ACC112 (cell line): Measurements from ENCODE around the gene TBC1D14.

Experiments
- H2AFZ ChIP-seq: fragments of 200-600 bp; sonication (generic); one replicate; pipeline ENCODE4 v1.6.0; 2017; ENCODE audit warnings: antibody characterized with exemption, low read length; ENCODE audit not compliant: unreplicated experiment
- H3K27ac ChIP-seq: fragments of 200-600 bp; sonication (generic); 2 replicates; pipeline ENCODE4 v1.5.1; 2014; ENCODE audit warnings: low read depth, mild to moderate bottlenecking, antibody characterized with exemption, low read length, moderate library complexity
- H3K27me3 ChIP-seq: fragments of 200-600 bp; sonication (generic); 2 replicates; pipeline ENCODE4 v1.6.1; 2014; ENCODE audit warnings: mild to moderate bottlenecking, antibody characterized with exemption, low read length, moderate library complexity, mixed read lengths; ENCODE audit not compliant: insufficient read depth
- H3K36me3 ChIP-seq: fragments of 200-600 bp; sonication (generic); 2 replicates; pipeline ENCODE4 v1.6.1; 2016; ENCODE audit warnings: mild to moderate bottlenecking, antibody characterized with exemption, low read length, moderate library complexity, mixed read lengths; ENCODE audit not compliant: insufficient read depth
- H3K4me1 ChIP-seq: fragments of 200-600 bp; sonication (generic); one replicate; pipeline ENCODE4 v1.6.1; 2016; ENCODE audit warnings: low read length, mixed read lengths; ENCODE audit not compliant: insufficient read depth, unreplicated experiment, control insufficient read depth
- H3K4me3 ChIP-seq: fragments of 200-600 bp; sonication (generic); 2 replicates; pipeline ENCODE4 v1.5.1; 2014; ENCODE audit warnings: mild to moderate bottlenecking, low read depth, low read length
- H3K79me2 ChIP-seq: fragments of 200-600 bp; sonication (generic); one replicate; pipeline ENCODE4 v1.6.0; 2016; ENCODE audit warnings: low read length; ENCODE audit not compliant: control insufficient read depth, unreplicated experiment, insufficient read depth

TBC1D14 gene

DNA sequence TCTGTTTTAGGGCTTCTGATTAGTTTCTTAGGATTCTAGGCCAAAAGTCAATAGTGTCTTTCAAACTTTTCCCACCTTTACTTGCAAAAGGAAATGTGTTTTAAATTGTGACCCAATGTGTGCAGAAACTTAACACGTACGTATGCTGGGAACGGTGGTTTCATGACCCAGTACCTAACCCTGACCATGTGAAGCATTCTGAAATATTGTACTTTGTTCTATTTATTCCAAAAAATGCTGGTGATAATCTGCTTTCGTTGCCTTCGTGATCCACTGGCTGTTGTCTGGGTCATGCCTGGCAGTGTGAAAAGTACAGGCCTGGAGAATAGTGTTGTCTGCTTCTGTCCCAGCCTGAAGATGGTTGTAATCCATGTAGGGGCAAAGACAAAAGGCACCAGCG lies 106.9 kb downstream of the TBC1D14 start:
- no peak overlapping the region for H2AFZ ChIP-seq
- H3K27ac ChIP-seq = no peak overlapping the region
- no peak overlapping the region for H3K4me3 ChIP-seq
- H3K4me1 ChIP-seq = peaks cover 6% of the 10 kb centered on the region
- no peaks in the 10 kb centered on the region for H3K79me2 ChIP-seq
- H3K36me3 ChIP-seq = peaks cover 15% of the 10 kb centered on the region; the same call in 1 of the 2 replicates
- no peaks in the 10 kb centered on the region for H3K27me3 ChIP-seq

DNA sequence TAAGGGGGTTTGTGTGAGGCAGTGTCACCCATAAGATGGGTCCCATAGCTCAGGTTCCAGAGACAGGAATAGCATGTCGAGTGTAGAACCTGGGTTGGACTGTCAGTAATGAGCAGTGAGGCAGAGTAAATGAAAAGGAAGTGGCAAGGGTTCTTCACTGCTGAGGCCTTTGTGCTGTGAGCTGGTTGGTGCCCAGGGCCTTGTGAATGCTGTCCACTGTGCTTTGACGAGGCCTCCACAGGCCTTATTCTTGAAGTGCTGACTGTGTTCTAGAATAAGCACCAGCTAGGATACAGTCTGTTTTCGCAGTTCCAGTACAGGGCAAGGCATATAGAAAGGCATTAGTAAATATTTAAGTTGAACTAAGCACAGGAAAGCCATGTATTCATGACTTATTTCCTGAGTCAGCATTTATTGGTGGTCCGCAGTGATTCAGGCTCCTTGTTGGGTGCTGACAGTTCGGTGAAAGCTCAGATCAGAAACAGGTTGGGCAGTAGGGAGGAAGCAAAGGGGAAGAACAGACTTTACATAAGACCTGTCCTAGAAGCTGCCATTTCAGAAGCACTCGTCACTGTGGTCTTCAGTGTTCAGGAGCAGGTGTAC lies 107.9 kb downstream of the TBC1D14 start:
- H3K4me3 ChIP-seq = no peak overlapping the region
- H3K27ac ChIP-seq = no peak overlapping the region
- peaks cover 16% of the 10 kb centered on the region for H3K4me1 ChIP-seq
- no peak overlapping the region for H2AFZ ChIP-seq
- H3K27me3 ChIP-seq = no peaks in the 10 kb centered on the region
- no peaks in the 10 kb centered on the region for H3K79me2 ChIP-seq
- H3K36me3 ChIP-seq = peaks cover 15% of the 10 kb centered on the region; the same call in 1 of the 2 replicates

GRCh38 chr4:7018281-7018680 lies 108.7 kb downstream of the TBC1D14 start:
- Histone ChIP-seq H3K4me3 (no peak overlapping the region), H3K4me1 (peaks cover 23% of the 10 kb centered on the region), H3K27me3 (no peaks in the 10 kb centered on the region), H3K27ac (no peak overlapping the region), H3K79me2 (peaks cover 2% of the 10 kb centered on the region), H2AFZ (no peak overlapping the region), H3K36me3 (peaks cover 15% of the 10 kb centered on the region; the same call in 1 of the 2 replicates)

- 0 out of 2 replicates have a peak, but pooled peaks cover 9% of the 10 kb centered on the region for H3K36me3 ChIP-seq
- H3K27ac ChIP-seq = no peak overlapping the region
- no peak overlapping the region for H2AFZ ChIP-seq
Observed at GRCh38 chr4:7019367-7019766, 109.7 kb downstream of the TBC1D14 start.

DNA sequence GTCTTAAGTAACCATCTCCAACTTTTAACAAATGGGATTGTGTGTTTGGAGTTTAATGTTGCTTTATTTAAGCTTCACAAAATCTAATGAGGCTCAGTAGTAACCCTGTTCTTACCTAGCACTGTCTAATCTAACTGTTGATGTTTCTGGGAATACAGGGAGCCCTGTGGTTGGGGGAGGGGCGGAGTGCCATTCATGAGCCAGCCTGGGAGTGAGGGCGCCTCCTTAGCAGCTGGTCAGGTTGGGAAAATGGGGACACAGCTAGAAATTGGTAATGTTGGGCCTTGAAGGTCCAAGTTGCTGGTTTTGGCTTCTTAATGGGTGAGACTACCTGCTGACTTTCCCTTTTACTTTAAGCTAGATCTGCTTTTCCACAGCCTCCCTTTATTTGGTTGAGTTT lies 110.7 kb downstream of the TBC1D14 start:
- H3K27me3 ChIP-seq = no peaks in the 10 kb centered on the region
- H3K4me1 ChIP-seq = peaks cover 23% of the 10 kb centered on the region
- no peak overlapping the region for H2AFZ ChIP-seq
- H3K27ac ChIP-seq = peak overlapping the region; percentile 2; the same call in 1 of the 2 replicates
- H3K4me3 ChIP-seq = no peak overlapping the region
- H3K36me3 ChIP-seq = 0 out of 2 replicates have a peak, but pooled peaks cover 6% of the 10 kb centered on the region
- H3K79me2 ChIP-seq = peaks cover 4% of the 10 kb centered on the region

More at GRCh38 chr4:7019367-7019766, 109.7 kb downstream of the TBC1D14 start:
- peaks cover 4% of the 10 kb centered on the region for H3K79me2 ChIP-seq
- H3K4me1 ChIP-seq = peaks cover 23% of the 10 kb centered on the region
- no peaks in the 10 kb centered on the region for H3K27me3 ChIP-seq
- H3K4me3 ChIP-seq = no peak overlapping the region

- H3K27ac ChIP-seq = no peak overlapping the region
- no peak overlapping the region for H3K4me3 ChIP-seq
Observed at GRCh38 chr4:7020856-7021255, 111.2 kb downstream of the TBC1D14 start.

GRCh38 chr4:7021355-7021754 lies 111.7 kb downstream of the TBC1D14 start:
- Histone ChIP-seq H3K27ac (peak overlapping the region; percentile 92), H3K4me1 (peaks cover 17% of the 10 kb centered on the region), H3K36me3 (0 out of 2 replicates have a peak, but pooled peaks cover 4% of the 10 kb centered on the region), H3K79me2 (peaks cover 4% of the 10 kb centered on the region), H2AFZ (no peak overlapping the region), H3K27me3 (no peaks in the 10 kb centered on the region), H3K4me3 (no peak overlapping the region)

More at GRCh38 chr4:7020856-7021255, 111.2 kb downstream of the TBC1D14 start:
- Histone ChIP-seq H3K4me1 (peaks cover 21% of the 10 kb centered on the region), H2AFZ (no peak overlapping the region), H3K79me2 (peaks cover 4% of the 10 kb centered on the region), H3K36me3 (0 out of 2 replicates have a peak, but pooled peaks cover 6% of the 10 kb centered on the region), H3K27me3 (no peaks in the 10 kb centered on the region)

- Histone ChIP-seq H2AFZ (no peak overlapping the region), H3K27me3 (no peaks in the 10 kb centered on the region), H3K36me3 (no peaks in the 10 kb centered on the region), H3K79me2 (peaks cover 4% of the 10 kb centered on the region), H3K4me1 (peaks cover 17% of the 10 kb centered on the region), H3K4me3 (no peak overlapping the region), H3K27ac (peak overlapping the region; percentile 92)
Observed at GRCh38 chr4:7021930-7022664, 112.5 kb downstream of the TBC1D14 start.

GRCh38 chr4:7023486-7023885 lies 113.9 kb downstream of the TBC1D14 start:
- Histone ChIP-seq H3K4me1 (peaks cover 18% of the 10 kb centered on the region), H2AFZ (no peak overlapping the region), H3K4me3 (no peak overlapping the region), H3K79me2 (peaks cover 4% of the 10 kb centered on the region), H3K27ac (peak overlapping the region; percentile 81; the same call in 1 of the 2 replicates), H3K36me3 (0 out of 2 replicates have a peak, but pooled peaks cover 2% of the 10 kb centered on the region), H3K27me3 (no peaks in the 10 kb centered on the region)

DNA sequence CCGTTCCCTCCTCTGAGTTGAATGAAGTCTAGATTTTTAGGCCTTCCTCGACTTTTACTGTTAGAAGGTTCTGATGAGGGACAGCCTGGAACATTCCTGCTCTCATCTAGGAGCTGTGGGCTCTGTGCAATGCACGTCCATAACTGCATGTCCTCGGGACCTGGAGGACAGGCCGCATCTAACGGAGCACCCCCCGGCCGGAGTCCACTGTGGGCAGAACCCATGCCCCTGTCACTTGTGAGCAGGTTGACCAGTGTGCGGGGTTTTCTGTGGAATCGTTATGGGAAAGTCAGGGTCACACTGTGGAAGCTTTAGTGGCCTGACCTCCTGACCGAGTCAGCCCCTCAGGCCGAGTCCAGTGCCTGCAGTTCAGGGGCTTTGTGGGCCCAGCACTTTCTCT lies 114.3 kb downstream of the TBC1D14 start:
- H3K27me3 ChIP-seq = no peaks in the 10 kb centered on the region
- H3K79me2 ChIP-seq = peaks cover 4% of the 10 kb centered on the region
- no peak overlapping the region for H3K27ac ChIP-seq
- no peak overlapping the region for H3K4me3 ChIP-seq
- no peak overlapping the region for H2AFZ ChIP-seq
- H3K36me3 ChIP-seq = 0 out of 2 replicates have a peak, but pooled peaks cover 2% of the 10 kb centered on the region
- H3K4me1 ChIP-seq = peaks cover 22% of the 10 kb centered on the region
